ENCODE results near the gene DLK1. TPM values are rescaled to one million over a fixed set of nuclear protein-coding genes. Genes with fewer than 3 reads are reported as not detected.

DLK1 gene
- not detected for total RNA-seq
- long read RNA-seq = 0 reads

- DNase-seq (no peak), ATAC-seq (no peak)
- intact Hi-C loops (cut with DNase I, micrococcal nuclease) = no loop called here
Observed at GRCh38 chr14:100726550-100727085, at the start of gene DLK1. Gene DLK1, plus strand, starts transcription at chr14:100726892. Its CDS starts 177 bp downstream, at chr14:100727069.

DNA sequence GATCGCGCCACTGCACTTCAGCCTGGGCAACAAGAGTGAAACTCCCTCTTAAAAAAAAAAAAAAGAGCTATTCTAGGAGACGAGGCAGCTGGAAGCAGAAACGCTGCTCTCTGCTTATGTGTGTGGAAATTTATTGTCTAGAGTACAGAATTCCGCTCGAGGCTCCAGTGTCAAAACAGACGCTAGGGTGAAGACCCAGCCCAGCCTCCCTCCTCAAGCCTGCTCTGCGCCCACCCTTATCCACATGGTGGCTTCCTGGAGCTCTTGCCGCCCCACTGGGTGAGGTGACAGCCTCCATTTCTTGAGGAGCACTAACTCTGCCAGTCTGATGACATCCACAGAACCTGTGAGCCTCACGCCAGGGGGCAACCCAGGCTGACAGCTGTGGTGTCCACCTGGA, 49.5 kb upstream of the DLK1 start:
- DNase-seq (no peak), ATAC-seq (peak; percentile 1)
- intact Hi-C loops (cut with DNase I, micrococcal nuclease) = no loop called here

- intact Hi-C loops (cut with DNase I, micrococcal nuclease) = no loop called here
- ATAC-seq = peak; percentile 20
- DNase-seq = peak; percentile 68 to 72
Observed at GRCh38 chr14:100677554-100678468, 48.9 kb upstream of the DLK1 start.

- DNase-seq = peak in 1 of 2 donors; percentile 37
- intact Hi-C loops (cut with DNase I, micrococcal nuclease) = no loop called here
- ATAC-seq = no peak
Observed at GRCh38 chr14:100678469-100678828, 48.2 kb upstream of the DLK1 start.

DNA sequence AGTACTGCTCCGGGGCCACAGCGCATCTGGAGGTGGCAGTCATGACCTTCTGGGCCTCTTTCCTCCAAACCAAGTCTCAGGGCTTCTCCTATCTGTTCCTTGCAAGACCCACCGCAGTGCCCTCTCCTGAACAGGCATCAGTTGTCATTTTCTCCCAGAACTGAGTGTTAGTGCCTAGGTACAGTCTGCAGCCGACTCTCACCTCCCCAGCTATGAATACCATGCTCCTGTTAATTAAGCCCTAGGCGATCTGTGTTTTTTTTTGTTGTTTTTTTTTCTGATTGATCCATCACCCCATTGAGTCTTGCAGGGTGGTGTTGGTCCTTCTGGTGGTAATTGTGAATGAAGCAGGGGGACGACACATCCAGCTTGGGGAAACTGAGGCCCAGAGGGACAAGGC, 47.5 kb upstream of the DLK1 start:
- intact Hi-C loops (cut with DNase I, micrococcal nuclease) = no loop called here
- DNase-seq = no peak
- ATAC-seq = no peak

GRCh38 chr14:100679707-100680438, 46.8 kb upstream of the DLK1 start:
- no peak for ATAC-seq
- intact Hi-C loops (cut with DNase I, micrococcal nuclease) = no loop called here
- peak in 1 of 2 donors; percentile 22 for DNase-seq

- no peak for DNase-seq
- no peak for ATAC-seq
- intact Hi-C loops (cut with DNase I, micrococcal nuclease) = no loop called here
Observed at GRCh38 chr14:100680439-100681051, 46.1 kb upstream of the DLK1 start.

- intact Hi-C loops (cut with DNase I, micrococcal nuclease) = no loop called here
- ATAC-seq (no peak), DNase-seq (no peak)
Observed at GRCh38 chr14:100681111-100681510, 45.6 kb upstream of the DLK1 start.

- ATAC-seq (no peak), DNase-seq (no peak)
- intact Hi-C loops (cut with DNase I, micrococcal nuclease) = no loop called here
Observed at GRCh38 chr14:100682749-100683148, 43.9 kb upstream of the DLK1 start.

DNA sequence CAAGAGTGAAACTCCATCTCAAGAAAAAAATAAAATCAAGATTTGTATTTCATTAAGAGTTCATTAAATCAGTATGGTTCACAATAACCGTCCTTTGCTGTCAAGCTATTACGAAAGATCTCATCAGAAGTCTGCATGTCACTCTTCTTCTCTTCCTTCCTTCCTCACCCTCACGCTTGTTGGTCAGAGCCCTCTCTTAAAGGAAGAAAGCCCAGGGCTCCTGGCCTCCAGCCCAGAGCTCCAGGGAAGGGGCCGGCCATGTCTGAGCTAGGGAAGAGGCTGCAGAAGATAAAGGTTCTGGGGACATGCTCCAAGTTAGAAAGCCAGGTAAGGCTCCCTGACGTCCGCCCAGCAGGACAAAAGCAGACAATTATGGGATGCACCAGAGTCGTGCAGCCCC, 43.1 kb upstream of the DLK1 start:
- no peak for ATAC-seq
- intact Hi-C loops (cut with DNase I, micrococcal nuclease) = no loop called here
- no peak for DNase-seq

- intact Hi-C loops (cut with DNase I, micrococcal nuclease) = no loop called here
- ATAC-seq (no peak), DNase-seq (no peak)
Observed at GRCh38 chr14:100684154-100684553, 42.5 kb upstream of the DLK1 start.

DNA sequence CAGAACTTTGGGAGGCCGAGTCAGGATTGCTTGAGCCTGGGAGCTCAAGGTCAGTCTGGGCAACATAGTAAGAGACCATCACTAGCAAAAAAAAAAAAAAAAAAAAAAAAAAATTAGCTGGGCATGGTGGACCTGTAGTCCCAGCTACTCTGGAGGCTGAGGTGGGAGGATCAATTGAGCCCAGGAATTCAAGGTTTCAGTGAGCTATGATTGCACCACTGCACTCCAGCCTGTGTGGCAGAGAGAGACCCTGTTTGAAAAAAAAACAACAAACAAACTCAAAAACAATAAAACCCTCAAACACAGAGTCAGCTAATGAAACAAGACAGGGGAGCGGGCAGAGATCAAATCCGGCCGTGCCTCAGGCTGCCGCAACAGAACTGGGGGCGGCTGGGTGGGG, 41.7 kb upstream of the DLK1 start:
- intact Hi-C loops (cut with DNase I, micrococcal nuclease) = no loop called here
- DNase-seq = no peak
- ATAC-seq = no peak

DNA sequence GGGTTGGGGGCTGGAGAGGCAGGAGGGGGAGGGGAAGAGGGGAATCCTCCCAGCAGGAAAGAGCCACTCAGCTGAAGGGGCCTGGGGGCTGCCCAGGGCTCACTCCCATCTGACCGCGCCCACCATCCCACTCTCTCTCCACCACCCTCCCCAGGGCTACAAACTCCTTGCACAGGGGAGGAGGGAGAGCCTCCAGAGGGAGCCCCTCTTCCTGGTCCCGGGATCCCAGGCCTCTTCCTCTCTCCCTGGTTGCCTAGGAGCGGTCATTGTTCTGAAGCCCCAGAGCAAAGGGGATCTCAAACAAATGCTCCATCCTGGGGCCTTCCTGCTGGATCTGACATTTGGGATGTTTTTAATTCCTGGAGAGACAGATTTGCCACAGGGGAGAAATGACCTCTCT, 39.8 kb upstream of the DLK1 start:
- ATAC-seq (no peak), DNase-seq (no peak)
- intact Hi-C loops (cut with DNase I, micrococcal nuclease) = no loop called here

GRCh38 chr14:100687386-100687785, 39.3 kb upstream of the DLK1 start:
- DNase-seq (no peak), ATAC-seq (no peak)
- intact Hi-C loops (cut with DNase I, micrococcal nuclease) = no loop called here

- ATAC-seq = no peak
Observed at GRCh38 chr14:100688051-100688450, 38.6 kb upstream of the DLK1 start.

GRCh38 chr14:100688598-100689461, 37.9 kb upstream of the DLK1 start:
- DNase-seq (no peak), ATAC-seq (no peak)
- intact Hi-C loops (cut with DNase I, micrococcal nuclease) = no loop called here

More at GRCh38 chr14:100688051-100688450, 38.6 kb upstream of the DLK1 start:
- no peak for DNase-seq
- intact Hi-C loops (cut with DNase I, micrococcal nuclease) = no loop called here

DNA sequence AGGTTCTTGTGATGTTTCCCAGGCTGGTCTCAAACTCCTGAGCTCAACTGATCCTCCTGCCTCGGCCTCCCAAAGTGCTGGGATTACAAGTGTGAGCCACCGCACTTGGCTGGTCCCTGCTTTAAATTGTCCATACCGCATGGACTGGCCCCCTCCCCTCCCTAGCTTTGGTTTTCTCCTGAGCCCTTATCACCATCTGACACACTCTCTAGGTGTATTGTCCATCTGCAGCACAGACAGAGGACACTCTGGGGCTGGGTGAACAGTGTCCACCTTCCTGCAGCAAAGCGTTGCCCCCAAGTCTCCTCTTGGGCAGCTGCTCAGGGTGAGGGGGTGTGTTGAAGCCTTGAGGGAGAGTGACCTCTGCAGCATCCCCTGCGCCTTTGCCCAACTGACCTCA, 36.0 kb upstream of the DLK1 start:
- ATAC-seq (no peak), DNase-seq (no peak)
- intact Hi-C loops (cut with DNase I, micrococcal nuclease) = no loop called here

DNA sequence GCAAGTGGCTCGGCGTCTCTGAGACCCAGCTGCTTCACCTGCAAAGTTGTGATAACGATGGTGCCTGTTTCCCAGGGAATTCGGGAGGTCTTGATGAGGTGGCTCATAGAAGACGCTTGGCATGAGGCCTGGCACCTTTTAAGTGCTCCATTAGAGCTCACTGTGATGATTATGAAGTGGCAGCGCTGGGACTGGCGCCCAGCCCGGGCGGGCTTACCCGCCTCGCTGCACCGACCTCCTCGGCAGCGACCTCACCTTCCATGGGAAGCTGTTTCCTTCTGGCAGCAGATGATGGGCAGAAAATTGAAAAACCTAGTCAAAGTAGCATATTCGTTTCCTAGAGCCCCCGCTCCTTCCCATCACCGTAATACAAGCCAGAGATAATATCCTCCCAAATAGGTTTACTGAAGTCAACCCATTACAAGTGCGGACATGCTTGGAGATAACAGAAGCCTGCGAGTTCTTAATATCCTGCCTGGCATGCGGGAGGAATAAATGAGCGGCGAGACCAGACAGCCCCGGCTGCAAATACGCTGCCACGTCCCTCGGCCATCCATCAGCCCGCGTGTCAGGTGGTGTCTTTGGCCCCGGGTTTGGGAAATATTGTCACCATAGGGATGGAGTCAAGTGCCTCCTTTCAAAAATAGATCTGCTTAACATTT, 35.2 kb upstream of the DLK1 start:
- intact Hi-C loops (cut with DNase I, micrococcal nuclease) = no loop called here
- no peak for ATAC-seq
- no peak for DNase-seq

Measured in left colon (tissue), 2 donors.